Amniotic epithelial cell (primary cell): ENCODE data around the gene TRMT61A.

Source experiments
- DNase-seq: peaks from one replicate; pipeline ENCODE4 v3.0.0-alpha.2; 2010; ENCODE audit warnings: low read depth

Gene TRMT61A

GRCh38 chr14:103547455-103547940 is 18.5 kb downstream of the TRMT61A start:
- no peak for DNase-seq

- no peak for DNase-seq
Observed at GRCh38 chr14:103547941-103548462, 19.0 kb downstream of the TRMT61A start.

- no peak for DNase-seq
Observed at GRCh38 chr14:103548463-103549351, 19.7 kb downstream of the TRMT61A start.

- no peak for DNase-seq
Observed at GRCh38 chr14:103549361-103550311, 20.6 kb downstream of the TRMT61A start.

GRCh38 chr14:103550451-103551337 is 21.7 kb downstream of the TRMT61A start:
- no peak for DNase-seq

GRCh38 chr14:103551338-103551762 is 22.4 kb downstream of the TRMT61A start:
- DNase-seq = no peak

- DNase-seq = peak; percentile 61
Observed at GRCh38 chr14:103552011-103552845, 23.2 kb downstream of the TRMT61A start.

- DNase-seq = no peak
Observed at GRCh38 chr14:103552846-103553210, 23.8 kb downstream of the TRMT61A start.

- DNase-seq = no peak
Observed at GRCh38 chr14:103555559-103556337, 26.8 kb downstream of the TRMT61A start.

GRCh38 chr14:103556946-103557758 is 28.2 kb downstream of the TRMT61A start:
- DNase-seq = no peak

- peak; percentile 97 for DNase-seq
Observed at GRCh38 chr14:103558071-103558882, 29.3 kb downstream of the TRMT61A start.

- DNase-seq = no peak
Observed at GRCh38 chr14:103559766-103560165, 30.8 kb downstream of the TRMT61A start.

GRCh38 chr14:103560691-103561090 is 31.7 kb downstream of the TRMT61A start:
- DNase-seq = no peak

GRCh38 chr14:103561381-103562178 is 32.6 kb downstream of the TRMT61A start:
- peak; percentile 59 for DNase-seq

- DNase-seq = peak; percentile 37
Observed at GRCh38 chr14:103562179-103562428, 33.1 kb downstream of the TRMT61A start.

- peak; percentile 73 for DNase-seq
Observed at GRCh38 chr14:103562429-103563225, 33.6 kb downstream of the TRMT61A start, which contains the start of the genes BAG5 and COA8. Gene BAG5, minus strand, starts transcription at chr14:103562657. Its CDS starts 1,493 bp downstream, at chr14:103561164. Gene COA8, plus strand, starts transcription at chr14:103562960. Its CDS starts 42 bp downstream, at chr14:103563002.
